Measurements from ENCODE around the gene NUAK2.
A peak's percentile ranks its signal among the peaks of the same experiment; 100 is the strongest.

NUAK2 gene

GRCh38 chr1:205345761-205346160 is 24.2 kb upstream of the NUAK2 start:
- no peak for DNase-seq

DNA sequence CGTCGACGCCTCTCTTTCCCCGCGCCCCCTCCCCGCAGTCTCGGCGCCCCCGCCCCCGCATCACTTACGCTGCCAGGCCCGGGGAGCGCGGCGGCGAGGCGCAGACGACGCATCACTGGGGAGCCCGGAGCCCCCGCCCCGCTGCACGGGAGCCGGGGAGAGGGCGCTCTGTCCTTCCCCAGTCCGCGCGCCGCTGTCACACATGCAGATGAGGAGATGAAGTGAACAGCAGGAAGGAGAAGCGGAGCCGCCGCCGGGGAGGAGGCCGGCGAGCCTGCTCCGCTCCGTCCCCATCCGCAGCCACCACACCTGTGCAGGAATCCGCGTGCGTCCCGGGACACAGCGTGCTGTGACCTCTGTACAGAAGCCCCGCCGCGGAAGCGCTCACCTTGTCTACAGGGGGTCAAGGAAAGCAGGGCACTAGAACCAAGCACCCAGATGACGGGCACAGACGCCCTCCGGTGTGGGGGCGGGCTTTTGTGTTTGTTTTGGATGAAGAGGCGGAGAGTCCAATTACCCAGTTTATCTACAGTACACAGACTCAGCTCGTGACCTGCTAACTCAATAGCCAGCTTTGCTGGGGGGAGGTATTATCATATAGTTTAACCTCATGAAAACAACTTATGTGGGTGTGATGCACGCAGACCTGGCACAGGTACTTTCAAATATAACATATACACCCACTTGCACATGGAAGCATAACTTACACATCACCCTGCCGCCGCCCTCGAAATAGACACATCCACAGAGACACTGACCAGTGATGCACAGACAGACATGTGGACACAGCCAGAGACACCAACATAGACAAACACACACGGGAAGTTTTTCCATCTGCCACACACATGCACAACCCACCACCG is 22.8 kb upstream of the NUAK2 start:
- DNase-seq = peak; percentile 31

DNA sequence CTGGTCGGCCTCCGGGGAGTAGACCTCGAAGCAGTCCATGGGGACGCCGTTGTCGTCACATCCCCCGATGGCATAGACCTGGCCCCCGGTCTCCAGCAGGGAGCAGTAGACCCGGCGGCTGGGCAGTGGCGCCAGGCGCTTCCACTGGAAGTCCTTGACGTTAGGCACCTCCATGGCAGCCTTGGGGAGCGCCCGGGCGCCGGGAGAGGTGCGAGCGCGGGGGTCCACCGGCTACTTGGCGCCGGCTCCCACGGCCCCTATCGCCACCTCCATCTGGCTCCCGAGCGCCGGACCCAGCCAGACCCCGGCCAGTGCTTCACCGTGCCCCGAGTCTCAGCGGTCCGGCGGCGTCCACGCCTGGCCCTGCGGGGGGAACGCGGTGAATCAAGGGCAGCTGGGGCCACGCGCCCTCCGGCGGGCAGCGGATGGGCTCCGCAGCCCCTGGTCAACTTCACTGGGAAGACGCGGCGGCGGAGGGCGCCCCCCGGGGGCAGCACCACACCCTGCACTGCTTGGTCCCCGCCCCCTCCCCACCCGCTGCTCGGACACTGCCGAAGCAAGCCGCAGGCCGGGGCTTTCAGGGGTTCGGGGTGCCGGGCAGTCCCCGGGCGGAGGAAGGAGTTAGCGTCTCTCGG is 22.0 kb upstream of the NUAK2 start:
- DNase-seq = peak; percentile 16

DNA sequence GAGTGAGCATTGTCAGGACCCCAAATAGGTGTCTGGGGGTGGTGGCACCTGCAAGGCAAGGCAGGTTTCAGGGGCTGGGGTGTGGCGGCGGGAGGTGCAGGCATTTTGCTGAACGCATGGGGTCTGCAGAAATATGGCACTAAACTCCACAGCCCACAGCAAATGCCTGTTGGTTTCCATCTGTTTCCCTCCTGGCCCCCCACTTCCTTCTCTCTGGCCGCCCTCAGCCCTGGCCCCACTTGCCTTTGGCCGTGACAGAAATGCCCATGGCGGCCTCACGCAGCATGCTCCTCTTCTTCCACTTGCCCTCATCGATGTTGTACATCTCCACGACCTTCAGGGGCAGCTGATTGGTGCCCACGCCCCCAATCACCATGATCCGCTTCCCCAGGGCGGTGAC is 21.4 kb upstream of the NUAK2 start:
- no peak for DNase-seq

- DNase-seq = no peak
Measured at GRCh38 chr1:205340676-205341075, 19.1 kb upstream of the NUAK2 start.

GRCh38 chr1:205339717-205340116 is 18.2 kb upstream of the NUAK2 start:
- no peak for DNase-seq

DNA sequence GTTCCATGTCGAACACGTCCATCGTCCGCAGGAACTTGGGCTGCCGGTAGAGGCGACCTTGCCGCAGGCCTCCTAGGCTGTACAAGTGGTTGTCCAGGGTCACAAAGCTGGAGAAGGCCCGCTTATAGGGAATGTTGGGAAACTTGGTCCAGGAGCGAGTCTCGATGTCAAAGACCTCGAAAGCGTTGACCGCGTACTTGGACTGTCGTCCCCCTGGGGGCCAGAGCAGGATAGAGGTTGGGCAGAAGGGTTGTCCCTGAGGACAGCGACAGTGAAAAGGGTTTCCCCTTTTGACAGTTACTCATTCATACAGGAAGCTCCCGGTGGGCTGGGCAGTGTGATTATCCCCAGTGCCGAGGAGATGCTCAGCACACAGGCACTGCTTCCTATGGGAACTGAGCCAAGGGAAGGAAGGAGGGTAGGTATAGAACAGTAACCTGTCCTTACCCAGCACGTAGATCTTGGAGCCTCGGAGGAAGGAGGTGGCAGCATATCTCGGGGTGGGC is 17.7 kb upstream of the NUAK2 start:
- DNase-seq = no peak

DNA sequence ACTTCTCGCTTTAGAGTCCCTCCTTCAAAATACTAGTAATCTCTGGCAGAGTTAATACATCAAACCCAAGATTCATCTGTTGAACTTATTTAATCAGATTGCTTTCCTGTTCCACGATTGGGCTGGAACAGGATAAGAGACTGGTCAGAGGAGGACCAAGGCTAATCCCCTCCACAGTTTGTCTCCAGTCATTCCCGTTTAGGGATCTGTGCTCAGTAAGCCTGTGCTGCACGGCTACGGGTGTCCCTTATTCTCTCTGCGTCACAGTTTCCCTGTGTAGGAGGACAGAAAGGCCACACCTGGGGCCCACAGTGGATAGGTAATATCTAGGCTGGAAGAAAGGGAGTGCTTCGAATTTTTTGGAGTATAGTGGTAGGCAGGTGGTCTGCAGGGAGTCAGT is 16.5 kb upstream of the NUAK2 start:
- DNase-seq = no peak

DNA sequence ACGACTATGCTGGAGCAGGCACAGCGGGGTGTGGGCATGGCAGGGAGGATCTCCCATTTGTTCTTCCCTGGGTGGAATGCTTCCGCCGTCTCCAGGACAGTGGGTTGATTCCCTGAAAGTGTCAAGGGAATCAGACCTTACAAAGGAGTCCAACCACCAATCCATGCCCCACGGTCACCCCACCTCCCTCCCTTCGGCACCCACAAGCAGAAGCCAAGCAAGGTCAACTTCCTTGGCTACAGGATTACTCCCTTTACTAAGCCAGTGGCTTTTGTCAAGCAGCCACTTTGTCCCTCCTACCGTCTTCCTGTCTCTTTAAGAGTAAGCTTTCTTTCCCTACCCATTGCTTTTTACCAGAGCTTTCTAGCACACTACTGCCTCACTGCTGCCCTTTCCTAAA is 15.9 kb upstream of the NUAK2 start:
- no peak for DNase-seq

DNA sequence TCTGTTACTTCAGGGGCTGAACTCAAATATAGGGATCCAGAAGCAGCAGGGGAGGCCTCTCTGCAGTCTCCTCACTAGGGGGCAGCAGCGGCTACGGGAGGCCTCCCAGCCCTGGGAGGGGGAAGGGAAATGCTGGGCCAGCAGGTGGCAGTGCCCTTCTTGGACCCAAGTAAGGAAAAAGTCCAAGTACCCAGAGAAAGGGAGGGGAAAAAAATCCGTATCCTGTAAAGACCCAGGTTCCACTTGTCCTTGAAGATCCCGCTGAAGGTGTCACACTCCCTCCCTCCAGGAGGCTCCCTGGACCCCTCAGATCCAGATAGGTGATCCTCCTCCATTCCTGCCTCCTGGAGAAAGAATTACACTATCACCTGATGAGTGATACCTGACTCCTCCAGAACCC is 14.1 kb upstream of the NUAK2 start:
- peak; percentile 73 for DNase-seq

GRCh38 chr1:205332015-205332791 is 10.7 kb upstream of the NUAK2 start:
- DNase-seq = no peak

DNA sequence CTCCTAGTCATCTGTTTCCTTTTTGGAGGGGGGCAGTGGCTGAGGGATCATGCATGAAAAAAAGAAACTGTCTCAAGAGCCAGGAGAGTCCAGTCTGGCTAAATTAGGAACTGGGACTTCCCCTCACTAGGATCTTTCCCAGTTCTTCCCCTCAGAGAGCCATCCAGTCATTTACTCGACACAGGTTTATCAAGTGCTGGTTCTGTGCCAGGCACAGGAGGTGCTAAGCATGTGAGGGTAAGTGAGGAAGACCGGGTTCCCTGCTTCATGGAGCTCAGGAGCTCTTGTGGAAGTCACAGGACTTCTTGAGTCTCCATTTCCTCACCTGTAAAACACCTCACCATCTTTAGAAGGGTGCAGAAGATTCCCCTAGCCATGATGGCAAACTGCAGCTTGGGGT is 8.6 kb upstream of the NUAK2 start:
- no peak for DNase-seq

- no peak for DNase-seq
Measured at GRCh38 chr1:205329719-205330118, 8.2 kb upstream of the NUAK2 start.

GRCh38 chr1:205328476-205328875 is 6.9 kb upstream of the NUAK2 start:
- no peak for DNase-seq

DNA sequence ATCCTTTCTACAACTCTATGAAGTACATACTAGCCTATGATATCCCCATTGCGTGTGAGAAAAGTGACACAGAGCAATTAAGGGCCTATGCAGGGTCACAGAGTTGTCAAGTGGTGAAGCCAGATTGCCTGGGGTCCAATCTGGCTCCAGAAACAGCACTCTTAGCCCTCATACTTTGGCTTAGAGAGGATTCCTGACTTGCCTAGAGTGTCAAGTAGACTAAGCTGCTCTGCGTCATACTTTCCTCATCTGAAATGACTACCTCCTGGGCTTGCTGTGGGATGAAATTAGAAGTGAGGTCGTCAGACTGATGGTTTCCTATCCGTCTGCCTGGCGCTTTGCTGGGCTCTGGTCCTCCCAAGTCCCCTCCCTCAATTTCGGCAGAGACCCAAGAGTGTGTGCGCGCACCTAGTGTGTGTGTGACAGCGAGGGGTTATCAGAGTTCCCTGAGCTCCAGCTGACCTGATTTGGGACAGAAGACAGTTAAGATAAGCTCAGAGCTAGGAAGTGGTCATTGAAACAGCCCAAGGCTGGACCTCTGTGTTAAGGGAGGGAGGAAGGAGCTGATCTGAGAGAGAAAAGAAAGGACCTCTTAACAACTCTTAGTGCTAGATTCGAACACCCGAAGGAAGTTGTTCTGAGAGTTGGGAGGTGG is 5.4 kb upstream of the NUAK2 start:
- no peak for DNase-seq

- DNase-seq = peak; percentile 51
Measured at GRCh38 chr1:205325334-205325884, 3.9 kb upstream of the NUAK2 start.

DNA sequence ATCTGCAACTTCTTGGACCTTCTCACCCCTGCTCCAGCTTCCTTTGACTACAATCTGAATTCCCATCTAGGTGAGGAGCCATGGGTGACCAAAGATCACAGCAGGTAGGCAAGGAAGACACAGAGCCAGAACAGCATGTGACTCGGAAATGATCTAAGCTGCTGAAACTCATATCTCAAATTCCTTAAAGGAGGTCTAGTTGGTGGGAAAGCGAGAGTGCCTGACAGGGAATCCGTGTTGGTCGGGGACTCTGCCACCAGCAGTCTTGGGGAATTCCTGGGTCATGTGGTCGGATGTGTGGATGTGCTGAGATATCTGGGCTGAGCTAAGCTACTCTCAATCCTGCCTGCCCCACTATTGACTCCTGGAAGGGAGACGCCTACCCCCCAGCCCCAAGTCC is 3.2 kb upstream of the NUAK2 start:
- no peak for DNase-seq

DNA sequence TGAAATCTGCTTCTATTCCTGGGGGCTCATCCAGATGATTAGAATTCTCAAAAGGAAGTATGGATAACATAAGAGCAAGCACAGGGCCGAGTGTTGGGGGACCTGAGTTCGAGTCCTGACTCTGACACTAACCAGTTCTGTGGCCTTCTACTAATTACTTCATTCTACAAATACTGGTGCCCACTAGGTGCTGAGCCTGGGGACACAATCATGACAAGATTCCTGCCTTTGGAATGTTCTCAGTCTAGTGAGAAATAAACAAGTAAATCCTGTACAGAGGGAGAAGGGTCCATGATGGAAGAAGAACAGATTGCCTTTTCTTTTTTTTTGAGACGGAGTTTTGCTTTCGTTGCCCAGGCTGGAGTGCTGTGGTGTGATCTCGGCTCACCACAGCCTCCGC is 2.2 kb upstream of the NUAK2 start:
- DNase-seq = no peak

- no peak for DNase-seq
Measured at GRCh38 chr1:205321959-205322283, 376 bp upstream of the NUAK2 start.

DNA sequence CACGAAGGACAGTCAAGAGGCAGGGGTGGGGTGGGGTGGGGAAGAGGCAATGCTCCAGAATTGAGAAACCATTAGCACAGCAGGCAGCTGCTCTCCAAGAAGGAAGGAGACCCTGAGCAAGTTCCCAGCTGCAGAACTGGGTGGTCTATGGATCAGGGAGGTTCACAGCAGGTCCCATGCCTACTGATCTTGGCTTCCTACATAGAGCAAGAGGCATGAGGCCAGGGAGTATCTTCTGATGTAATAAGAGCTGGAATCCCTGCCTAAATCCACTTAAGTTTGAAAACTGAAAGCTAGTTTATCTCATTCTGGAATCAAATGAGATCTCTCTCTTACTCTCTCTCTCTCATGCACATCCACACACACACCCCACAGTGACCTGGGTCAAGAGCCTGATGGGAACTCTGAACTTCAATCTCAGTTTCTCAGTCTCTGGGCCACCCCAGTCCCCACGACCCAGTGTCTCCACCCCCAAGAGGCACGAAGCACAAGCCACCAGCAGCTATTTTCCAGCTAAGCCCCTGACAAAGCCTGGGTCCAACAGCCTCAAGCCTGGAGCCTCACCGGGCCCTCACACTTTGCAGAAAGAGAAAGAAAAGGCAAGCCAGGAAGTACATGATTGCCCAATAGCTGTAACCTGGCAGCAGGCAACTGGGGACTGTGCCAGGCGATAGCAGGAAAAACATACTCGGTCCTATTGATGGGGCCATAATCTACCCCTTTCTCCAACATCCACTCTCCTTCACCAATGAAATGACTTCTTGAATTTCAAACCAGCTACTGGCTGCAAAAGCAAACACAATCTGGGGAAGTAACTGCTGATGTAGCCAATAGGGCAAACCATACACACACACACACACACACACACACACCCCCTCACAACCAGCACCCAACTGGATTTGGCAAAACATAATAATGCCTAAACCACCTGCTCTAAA is 2.2 kb downstream of the NUAK2 start:
- peak; percentile 86 for DNase-seq

- peak; percentile 88 for DNase-seq
Measured at GRCh38 chr1:205318231-205318991, 3.1 kb downstream of the NUAK2 start.

Measured in NCI-H774 (cell line).